Uterus (tissue), 2 donors: ENCODE results near the gene MAST2.

Experiments
- CTCF ChIP-seq, 4 experiments: fragments of 200-600 bp in 2 of 4; fragments of 450-650 bp in 2 of 4; sonication (generic) in 2 of 4; IDR thresholded peaks; one replicate each; pipeline ENCODE4 v1.5.1; 2016 to 2019; ENCODE audit warnings: antibody characterized with exemption in 4 of 4, mild to moderate bottlenecking in 2 of 4, moderate library complexity in 1 of 4
- POLR2A ChIP-seq, 2 donors: fragments of 450-650 bp; IDR thresholded peaks; one replicate each; pipeline ENCODE4 v1.6.1; 2016; ENCODE audit warnings: antibody characterized with exemption in 2 of 2, mild to moderate bottlenecking in 1 of 2, moderate library complexity in 1 of 2

GRCh38 chr1:45876000-45876617 is 72.7 kb downstream of the MAST2 start:
- TF ChIP-seq POLR2A (IDR thresholded peaks at IDR 0.05) (no peak), CTCF (IDR thresholded peaks at IDR 0.05) (no peak)
